ENCODE data around the gene CCDC183. TPM values are rescaled to one million over a fixed set of nuclear protein-coding genes. Genes with fewer than 3 reads are reported as not detected.
A peak's percentile ranks its signal among the peaks of the same experiment; 100 is the strongest.

The CCDC183 gene
- total RNA-seq (2014; rRNA removed; shearing (Covaris generic)): 1.3 and 2.2 TPM in 2 replicates
- 0.44 and 0.88 TPM in 2 replicates for total RNA-seq (2022)
- percentile 35 among the genes with signal in this experiment for Bru-seq, nascent RNA
- percentile 44 among the genes with signal in this experiment for BruChase-seq, experiment 1, labeled RNA remaining after a 6-hour chase
- BruChase-seq, experiment 2, labeled RNA remaining after a 2-hour chase: percentile 46 among the genes with signal in this experiment
- long read RNA-seq: 0 reads

DNA sequence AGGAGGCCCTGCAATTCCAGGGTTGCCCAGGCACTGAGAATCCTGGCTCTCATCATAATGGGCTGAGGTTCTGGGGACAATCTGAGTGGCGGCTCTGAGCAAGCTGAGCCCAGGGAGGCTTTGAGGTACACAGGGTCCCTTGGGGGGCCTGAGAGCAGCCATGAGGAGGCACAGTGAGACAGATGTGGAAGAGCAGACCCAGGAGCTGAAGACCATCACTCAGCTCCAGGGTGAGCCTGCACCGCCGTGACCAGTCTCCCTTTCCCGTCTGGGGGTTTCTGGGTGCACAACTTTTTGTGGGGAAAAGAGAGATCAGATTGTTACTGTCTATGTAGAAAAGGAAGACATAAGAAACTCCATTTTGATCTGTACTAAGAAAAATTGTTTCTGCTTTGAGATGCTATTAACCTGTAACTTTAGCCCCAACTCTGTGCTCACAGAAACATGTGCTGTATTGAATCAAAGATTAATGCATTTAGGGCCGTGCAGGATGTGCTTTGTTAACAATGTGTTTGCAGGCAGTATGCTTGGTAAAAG is at the start of gene CCDC183:
CCDC183 (plus strand) TSS at position 101 of the 537 bp plus-strand sequence; CDS start at position 161, 60 bp downstream.
- H2AFZ ChIP-seq (ENCODE audit: low read length): no peak within 1 kb of the TSS
- H3K9me3 ChIP-seq (ENCODE audit: low read length): no peaks in the 10 kb centered on the region
- DNase-seq (ENCODE audit: low spot score): no peak
- peak within 1 kb of the TSS; percentile 71 for H3K27ac ChIP-seq (ENCODE audit: low read depth, low read length, poor library complexity, severe bottlenecking)
- H4K20me1 ChIP-seq (ENCODE audit: insufficient read depth, low read length): no peaks in the 10 kb centered on the region
- no peaks in the 10 kb centered on the region for H3K9me2 ChIP-seq (ENCODE audit: insufficient read depth, low read length)
- no peaks in the 10 kb centered on the region for H3K36me3 ChIP-seq (ENCODE audit: insufficient read depth, low read length)
- intact Hi-C loops (cut with micrococcal nuclease; ENCODE audit: unreplicated experiment): no loop called here
- CTCF ChIA-PET (ENCODE audit: unreplicated experiment): interaction anchor here (0.9 kb wide), 1 partner anchor 233 kb away, joined by 3 read pairs; no protein-coding TSS in a partner anchor
- POLR2A ChIA-PET: interaction anchor here (0.7 kb wide), 1 partner anchor 258 kb away, joined by 4 read pairs; no protein-coding TSS in a partner anchor
- H3K4me1 ChIP-seq (ENCODE audit: insufficient read depth, low read length, poor library complexity, severe bottlenecking): peaks cover 50% of the 10 kb centered on the region
- H3K79me2 ChIP-seq (ENCODE audit: insufficient read depth, low read depth, low read length): no peaks in the 10 kb centered on the region
- H3K4me3 ChIP-seq (ENCODE audit: low read depth, low read length, poor library complexity, severe bottlenecking): no peak within 1 kb of the TSS
- no TSS peak for BruUV-seq (replicated peaks)
- no peak for TF ChIP-seq EZH2phosphoT487 (IDR thresholded peaks at IDR 0.05; ENCODE audit: borderline replicate concordance, low read depth, low read length)
- TF ChIP-seq, protein P1, sequence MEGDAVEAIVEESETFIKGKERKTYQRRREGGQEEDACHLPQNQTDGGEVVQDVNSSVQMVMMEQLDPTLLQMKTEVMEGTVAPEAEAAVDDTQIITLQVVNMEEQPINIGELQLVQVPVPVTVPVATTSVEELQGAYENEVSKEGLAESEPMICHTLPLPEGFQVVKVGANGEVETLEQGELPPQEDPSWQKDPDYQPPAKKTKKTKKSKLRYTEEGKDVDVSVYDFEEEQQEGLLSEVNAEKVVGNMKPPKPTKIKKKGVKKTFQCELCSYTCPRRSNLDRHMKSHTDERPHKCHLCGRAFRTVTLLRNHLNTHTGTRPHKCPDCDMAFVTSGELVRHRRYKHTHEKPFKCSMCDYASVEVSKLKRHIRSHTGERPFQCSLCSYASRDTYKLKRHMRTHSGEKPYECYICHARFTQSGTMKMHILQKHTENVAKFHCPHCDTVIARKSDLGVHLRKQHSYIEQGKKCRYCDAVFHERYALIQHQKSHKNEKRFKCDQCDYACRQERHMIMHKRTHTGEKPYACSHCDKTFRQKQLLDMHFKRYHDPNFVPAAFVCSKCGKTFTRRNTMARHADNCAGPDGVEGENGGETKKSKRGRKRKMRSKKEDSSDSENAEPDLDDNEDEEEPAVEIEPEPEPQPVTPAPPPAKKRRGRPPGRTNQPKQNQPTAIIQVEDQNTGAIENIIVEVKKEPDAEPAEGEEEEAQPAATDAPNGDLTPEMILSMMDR (conservative IDR thresholded peaks at IDR 0.05; ENCODE audit: low read length): no peak
- H3K4me2 ChIP-seq (ENCODE audit: low read length): peak within 1 kb of the TSS; percentile 67

DNA sequence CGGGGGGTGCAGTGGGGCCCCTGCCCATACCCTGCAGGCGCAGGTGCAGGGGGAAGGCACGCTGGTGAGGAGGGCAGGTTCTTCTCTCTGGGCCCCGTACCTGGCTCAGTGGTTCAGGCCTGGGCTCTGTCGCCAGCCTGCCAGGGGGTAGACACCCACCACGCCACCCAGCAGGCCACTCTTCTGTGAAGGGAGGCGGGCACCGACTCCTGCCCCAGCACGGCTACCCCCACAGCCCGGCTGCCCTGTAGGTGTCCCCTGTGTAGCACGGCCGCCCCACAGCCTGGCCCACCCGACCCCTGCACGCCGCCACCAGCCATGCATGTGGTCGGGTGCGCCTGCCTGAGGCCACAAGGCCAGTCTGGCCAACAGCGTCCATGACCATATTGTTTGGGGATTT is 49.5 kb upstream of the CCDC183 start:
- Histone ChIP-seq H3K4me1 (ENCODE audit: insufficient read depth, low read length, poor library complexity, severe bottlenecking) (peaks cover 9% of the 10 kb centered on the region), H3K4me3 (ENCODE audit: low read depth, low read length, poor library complexity, severe bottlenecking) (no peak overlapping the region), H3K79me2 (ENCODE audit: insufficient read depth, low read depth, low read length) (no peaks in the 10 kb centered on the region), H3K9me3 (ENCODE audit: low read length) (peaks cover 7% of the 10 kb centered on the region), H3K36me3 (ENCODE audit: insufficient read depth, low read length) (no peaks in the 10 kb centered on the region), H3K27ac (ENCODE audit: low read depth, low read length, poor library complexity, severe bottlenecking) (no peak overlapping the region), H2AFZ (ENCODE audit: low read length) (no peak overlapping the region), H3K4me2 (ENCODE audit: low read length) (no peak overlapping the region), H4K20me1 (ENCODE audit: insufficient read depth, low read length) (no peaks in the 10 kb centered on the region), H3K9me2 (ENCODE audit: insufficient read depth, low read length) (no peaks in the 10 kb centered on the region)
- ChIA-PET POLR2A (no interaction called here), CTCF (ENCODE audit: unreplicated experiment) (no interaction called here)
- no peak for DNase-seq (ENCODE audit: low spot score)
- BruUV-seq (replicated peaks): no TSS peak
- intact Hi-C loops (cut with micrococcal nuclease; ENCODE audit: unreplicated experiment): no loop called here
- no peak for TF ChIP-seq EZH2phosphoT487 (IDR thresholded peaks at IDR 0.05; ENCODE audit: borderline replicate concordance, low read depth, low read length)
- TF ChIP-seq, protein P1 (conservative IDR thresholded peaks at IDR 0.05; ENCODE audit: low read length): no peak

Data from OCI-LY7 (cell line).